Measurements from ENCODE around the gene DOCK7.

DNA sequence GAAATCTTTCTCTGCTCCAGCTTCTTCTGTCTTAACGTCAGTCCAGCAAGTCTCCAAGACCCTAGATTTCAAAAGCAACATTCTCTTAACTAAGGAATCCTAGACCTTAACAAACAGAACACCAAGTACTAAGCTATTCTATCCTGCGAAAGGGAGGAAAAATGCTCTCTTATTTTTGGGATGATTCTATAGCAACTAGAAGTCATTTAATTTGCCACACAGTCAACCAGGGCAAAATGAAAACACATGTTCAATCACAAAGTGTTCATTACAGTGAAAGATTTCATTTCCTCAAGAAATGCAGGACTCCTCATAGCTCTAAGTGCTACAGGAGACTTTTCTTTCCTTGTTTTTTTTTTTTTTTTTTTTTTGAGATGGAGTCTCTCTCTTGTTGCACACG, 36.2 kb upstream of the DOCK7 start:
- TF ChIP-seq, protein P1, sequence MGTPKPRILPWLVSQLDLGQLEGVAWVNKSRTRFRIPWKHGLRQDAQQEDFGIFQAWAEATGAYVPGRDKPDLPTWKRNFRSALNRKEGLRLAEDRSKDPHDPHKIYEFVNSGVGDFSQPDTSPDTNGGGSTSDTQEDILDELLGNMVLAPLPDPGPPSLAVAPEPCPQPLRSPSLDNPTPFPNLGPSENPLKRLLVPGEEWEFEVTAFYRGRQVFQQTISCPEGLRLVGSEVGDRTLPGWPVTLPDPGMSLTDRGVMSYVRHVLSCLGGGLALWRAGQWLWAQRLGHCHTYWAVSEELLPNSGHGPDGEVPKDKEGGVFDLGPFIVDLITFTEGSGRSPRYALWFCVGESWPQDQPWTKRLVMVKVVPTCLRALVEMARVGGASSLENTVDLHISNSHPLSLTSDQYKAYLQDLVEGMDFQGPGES (IDR thresholded peaks at IDR 0.05; ENCODE audit: low read depth, low read length): no peak
- TF ChIP-seq, protein P2, sequence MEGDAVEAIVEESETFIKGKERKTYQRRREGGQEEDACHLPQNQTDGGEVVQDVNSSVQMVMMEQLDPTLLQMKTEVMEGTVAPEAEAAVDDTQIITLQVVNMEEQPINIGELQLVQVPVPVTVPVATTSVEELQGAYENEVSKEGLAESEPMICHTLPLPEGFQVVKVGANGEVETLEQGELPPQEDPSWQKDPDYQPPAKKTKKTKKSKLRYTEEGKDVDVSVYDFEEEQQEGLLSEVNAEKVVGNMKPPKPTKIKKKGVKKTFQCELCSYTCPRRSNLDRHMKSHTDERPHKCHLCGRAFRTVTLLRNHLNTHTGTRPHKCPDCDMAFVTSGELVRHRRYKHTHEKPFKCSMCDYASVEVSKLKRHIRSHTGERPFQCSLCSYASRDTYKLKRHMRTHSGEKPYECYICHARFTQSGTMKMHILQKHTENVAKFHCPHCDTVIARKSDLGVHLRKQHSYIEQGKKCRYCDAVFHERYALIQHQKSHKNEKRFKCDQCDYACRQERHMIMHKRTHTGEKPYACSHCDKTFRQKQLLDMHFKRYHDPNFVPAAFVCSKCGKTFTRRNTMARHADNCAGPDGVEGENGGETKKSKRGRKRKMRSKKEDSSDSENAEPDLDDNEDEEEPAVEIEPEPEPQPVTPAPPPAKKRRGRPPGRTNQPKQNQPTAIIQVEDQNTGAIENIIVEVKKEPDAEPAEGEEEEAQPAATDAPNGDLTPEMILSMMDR (IDR thresholded peaks at IDR 0.05): no peak
- TF ChIP-seq YY1 (IDR thresholded peaks at IDR 0.05; ENCODE audit: low read depth) (no peak), RAD21 (IDR thresholded peaks at IDR 0.05; ENCODE audit: low read length) (no peak)

All from SK-N-SH (cell line).